GM12892 (cell line): Measurements from ENCODE around the gene KIF4B.

ENCODE experiments used
- POLR2A ChIP-seq: IDR thresholded peaks from 2 replicates; pipeline ENCODE4 v1.6.1; 2011; ENCODE audit warnings: low read depth, low read length, control low read depth
- POLR2AphosphoS5 ChIP-seq: IDR thresholded peaks from 2 replicates; pipeline ENCODE4 v1.6.1; 2011; ENCODE audit warnings: low read depth, low read length, control low read depth
- TAF1 ChIP-seq: IDR thresholded peaks from 2 replicates; pipeline ENCODE4 v1.6.1; 2011; ENCODE audit warnings: low read depth, mild to moderate bottlenecking, control low read depth, low read length, borderline replicate concordance

DNA sequence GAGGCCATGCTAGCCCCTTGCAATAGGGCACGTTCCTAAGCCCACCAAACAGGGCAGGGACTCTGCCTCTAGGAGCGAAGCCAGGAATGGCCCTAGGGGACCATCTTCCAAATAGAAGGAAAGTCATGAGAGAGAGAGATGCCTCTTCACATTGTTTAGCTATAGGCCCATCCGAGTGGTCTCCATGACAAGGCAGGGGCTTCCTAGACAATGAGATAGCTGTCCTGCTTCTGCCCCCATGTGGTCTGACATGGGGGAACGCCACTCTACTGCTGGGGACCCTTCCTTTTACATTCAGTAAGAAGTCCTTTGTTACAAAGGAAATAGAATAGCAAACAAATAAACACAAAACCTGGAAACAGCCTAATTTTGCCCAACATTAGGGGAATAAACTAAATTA is 17.9 kb upstream of the KIF4B start:
- no peak for TF ChIP-seq TAF1
- TF ChIP-seq POLR2AphosphoS5 = no peak
- no peak for TF ChIP-seq POLR2A
